IMR-90 (cell line): ENCODE data around the gene TRIP6. TPM values are rescaled to one million over a fixed set of nuclear protein-coding genes. Genes with fewer than 3 reads are reported as not detected.

Experiments
- ATAC-seq: fragments of 200-7000 bp; cut with Tn5 transposase; 2 replicates; pipeline ENCODE4 v1.9.1; 2020; ENCODE audit warnings: low read depth, mild to moderate bottlenecking, moderate library complexity
- BruUV-seq: library from RNA; stranded (reverse); fragments of 400-500 nt; replicated peaks from 2 replicates; lab custom pipeline; 2021; lab: Mats Ljungman, UMichigan
- CTCF ChIA-PET: fragments of 300-600 bp; formaldehyde crosslinking; extraction: SDS; loops from one replicate; lab custom pipeline; 2021; ENCODE audit warnings: antibody characterized with exemption; lab: Yijun Ruan, JAX
- POLR2A ChIA-PET: fragments of 300-600 bp; sonication (Branson Sonifier 250); formaldehyde crosslinking; loops from one replicate; lab custom pipeline; 2022; ENCODE audit warnings: antibody characterized with exemption; ENCODE audit not compliant: unreplicated experiment; lab: Charles Lee
- DNase-seq: peaks from one replicate; pipeline ENCODE4 v3.0.0; 2013
- H2AFZ ChIP-seq: replicated peaks from 2 replicates; pipeline ENCODE3; 2013; ENCODE audit warnings: low read length, mild to moderate bottlenecking; ENCODE audit not compliant: poor library complexity
- H2AK5ac ChIP-seq: 2 replicates; pipeline ENCODE4 v1.6.1; 2013; ENCODE audit warnings: low read depth, low read length, inconsistent platforms
- H2AK9ac ChIP-seq: replicated peaks from 2 replicates; pipeline ENCODE3; 2013; ENCODE audit warnings: mild to moderate bottlenecking, low read depth, low read length, moderate library complexity; ENCODE audit not compliant: poor library complexity
- H2BK120ac ChIP-seq: 2 replicates; pipeline ENCODE4 v1.6.1; 2013; ENCODE audit warnings: low read depth, low read length, inconsistent platforms
- H2BK15ac ChIP-seq: 3 replicates; pipeline ENCODE4 v1.6.1; 2013; ENCODE audit warnings: low read depth, low read length, inconsistent platforms
- H2BK20ac ChIP-seq: 2 replicates; pipeline ENCODE4 v1.6.1; 2013; ENCODE audit warnings: low read depth, mild to moderate bottlenecking, inconsistent platforms, low read length, moderate library complexity
- H2BK5ac ChIP-seq: 2 replicates; pipeline ENCODE4 v1.6.1; 2013; ENCODE audit warnings: mild to moderate bottlenecking, low read depth, low read length, inconsistent platforms; ENCODE audit not compliant: poor library complexity, severe bottlenecking
- H3K14ac ChIP-seq: replicated peaks from 2 replicates; pipeline ENCODE4 v1.6.1; 2013; ENCODE audit warnings: low read depth, low read length, inconsistent platforms
- H3K18ac ChIP-seq: 2 replicates; pipeline ENCODE4 v1.6.1; 2013; ENCODE audit warnings: low read depth, low read length, control low read depth
- H3K23ac ChIP-seq: 2 replicates; pipeline ENCODE4 v1.6.1; 2013; ENCODE audit warnings: low read depth, low read length, inconsistent platforms
- H3K27ac ChIP-seq: 2 replicates; pipeline ENCODE4 v1.5.1; 2013; ENCODE audit warnings: mild to moderate bottlenecking, control low read depth, low read length; ENCODE audit not compliant: insufficient read depth
- H3K27me3 ChIP-seq: 2 replicates; pipeline ENCODE4 v1.6.1; 2013; ENCODE audit warnings: low read length; ENCODE audit not compliant: control insufficient read depth, insufficient read depth
- H3K36me3 ChIP-seq: 2 replicates; pipeline ENCODE4 v1.6.1; 2013; ENCODE audit warnings: low read length, mixed read lengths; ENCODE audit not compliant: control insufficient read depth, insufficient read depth
- H3K4ac ChIP-seq: 2 replicates; pipeline ENCODE4 v1.6.1; 2013; ENCODE audit warnings: low read depth, low read length, inconsistent platforms
- H3K4me1 ChIP-seq: 2 replicates; pipeline ENCODE4 v1.6.1; 2013; ENCODE audit warnings: low read length, mixed read lengths; ENCODE audit not compliant: control insufficient read depth, insufficient read depth
- H3K4me2 ChIP-seq: 2 replicates; pipeline ENCODE4 v1.6.1; 2013; ENCODE audit warnings: low read depth, mild to moderate bottlenecking, control low read depth, low read length, moderate library complexity
- H3K4me3 ChIP-seq: 2 replicates; pipeline ENCODE4 v1.5.1; 2013; ENCODE audit warnings: low read depth, mild to moderate bottlenecking, control low read depth, low read length, moderate library complexity; ENCODE audit not compliant: insufficient read depth
- H3K56ac ChIP-seq: 2 replicates; pipeline ENCODE4 v1.6.1; 2013; ENCODE audit warnings: low read length, inconsistent platforms; ENCODE audit not compliant: insufficient read depth; ENCODE audit errors: extremely low read depth
- H3K79me1 ChIP-seq, 2 experiments: 2 replicates each; pipeline ENCODE4 v1.6.1; 2013; ENCODE audit warnings: low read length in 2 of 2, inconsistent platforms in 1 of 2, low read depth in 1 of 2
- H3K9ac ChIP-seq: 2 replicates; pipeline ENCODE4 v1.6.1; 2013; ENCODE audit warnings: low read depth, low read length, control low read depth
- H3K9me1 ChIP-seq: 2 replicates; pipeline ENCODE4 v1.6.1; 2013; ENCODE audit warnings: low read length, inconsistent platforms; ENCODE audit not compliant: insufficient read depth
- H3K9me3 ChIP-seq: 2 replicates; pipeline ENCODE4 v1.6.1; 2013; ENCODE audit warnings: low read length; ENCODE audit not compliant: control insufficient read depth, insufficient read depth
- H4K20me1 ChIP-seq: 2 replicates; pipeline ENCODE4 v1.6.1; 2013; ENCODE audit warnings: low read length, inconsistent platforms; ENCODE audit not compliant: insufficient read depth
- H4K5ac ChIP-seq: 2 replicates; pipeline ENCODE4 v1.6.1; 2013; ENCODE audit warnings: mild to moderate bottlenecking, low read depth, low read length, control low read depth
- H4K8ac ChIP-seq, 2 experiments: 2 replicates each; pipeline ENCODE4 v1.6.1; 2013; ENCODE audit warnings: low read depth in 2 of 2, low read length in 2 of 2, control low read depth in 1 of 2, inconsistent platforms in 1 of 2
- H4K91ac ChIP-seq: 2 replicates; pipeline ENCODE4 v1.6.1; 2013; ENCODE audit warnings: low read depth, low read length, inconsistent platforms; ENCODE audit not compliant: insufficient read depth
- BHLHE40 ChIP-seq: fragments of 150-350 bp; IDR thresholded peaks from 2 replicates; pipeline ENCODE4 v1.6.1; 2016; ENCODE audit warnings: mild to moderate bottlenecking, low read depth, low read length
- CEBPB ChIP-seq: IDR thresholded peaks from 2 replicates; pipeline ENCODE4 v1.6.1; 2012; ENCODE audit warnings: low read depth, low read length, improper control_type of control experiment
- CHD1 ChIP-seq: IDR thresholded peaks from 2 replicates; pipeline ENCODE4 v1.6.1; 2012; ENCODE audit warnings: low read depth, low read length, improper control_type of control experiment
- MAZ ChIP-seq: IDR thresholded peaks from 2 replicates; pipeline ENCODE4 v1.6.1; 2012; ENCODE audit warnings: low read depth, mild to moderate bottlenecking, low read length, improper control_type of control experiment, moderate library complexity, borderline replicate concordance
- MXI1 ChIP-seq: IDR thresholded peaks from 2 replicates; pipeline ENCODE4 v1.6.1; 2012; ENCODE audit warnings: low read depth, mild to moderate bottlenecking, low read length, moderate library complexity, borderline replicate concordance
- NFE2L2 ChIP-seq: fragments of 150-350 bp; IDR thresholded peaks from 2 replicates; pipeline ENCODE4 v1.6.1; 2016; ENCODE audit warnings: low read depth, mild to moderate bottlenecking, low read length
- POLR2A ChIP-seq: IDR thresholded peaks from 2 replicates; pipeline ENCODE4 v1.6.1; 2012; ENCODE audit warnings: mild to moderate bottlenecking, low read depth, low read length
- RAD21 ChIP-seq: IDR thresholded peaks from 2 replicates; pipeline ENCODE4 v1.6.1; 2012; ENCODE audit warnings: low read length, improper control_type of control experiment
- WGBS, 2 experiments: methylation state at CpG; one replicate each; pipeline versions ENCODE4 v1.1.5 to v1.1.7; 2013; ENCODE audit warnings: missing lambda C conversion rate in 2 of 2; ENCODE audit not compliant: insufficient read length in 1 of 2; ENCODE audit errors: extremely low coverage in 2 of 2; 5-methylcytosine and 5-hydroxymethylcytosine counted together
- dilution Hi-C: fragments of 300-500 bp; cut with HindIII; formaldehyde crosslinking; loops from one replicate; pipeline ENCODE4 v1.14.3; 2018; ENCODE audit warnings: low sequenced_read_pairs; ENCODE audit not compliant: unreplicated experiment
- in situ Hi-C: fragments of 300-500 bp; cut with MboI; formaldehyde crosslinking; loops from 3 replicates; pipeline ENCODE4 v1.14.3; 2019; ENCODE audit warnings: low sequenced_read_pairs, inconsistent platforms, mixed read lengths
- intact Hi-C: fragments of 100-400 bp; cut with micrococcal nuclease; formaldehyde crosslinking; loops from 2 replicates; pipeline ENCODE4 v1.10.0; 2022
- polyA plus RNA-seq, 3 experiments: library from polyadenylated mRNA; depleted of rRNA; stranded (reverse); fragments of >200 nt; gene quantifications; 2 replicates each; pipeline ENCODE4 v1.2.3, GENCODE V29; 2012; ENCODE audit warnings: low replicate concordance in 1 of 3
- total RNA-seq: library from RNA; depleted of rRNA; stranded (reverse); fragments of >200 nt; gene quantifications from 2 replicates; pipeline ENCODE4 v1.2.3, GENCODE V29; 2012
- TF ChIP-seq, protein P1 (sequence below): fragments of 150-350 bp; IDR thresholded peaks from 2 replicates; pipeline ENCODE4 v1.6.1; 2017; ENCODE audit warnings: mild to moderate bottlenecking, antibody characterized with exemption, low read length, low read depth
- TF ChIP-seq, protein P2 (sequence below): fragments of 150-350 bp; IDR thresholded peaks from 2 replicates; pipeline ENCODE4 v1.6.1; 2016; ENCODE audit warnings: low read depth, mild to moderate bottlenecking, low read length, moderate library complexity, borderline replicate concordance
- TF ChIP-seq, protein P3 (sequence below): conservative IDR thresholded peaks from 2 replicates; pipeline ENCODE4 v1.5.1; 2012; ENCODE audit warnings: mild to moderate bottlenecking, low read depth, low read length, improper control_type of control experiment

TRIP6 gene
- total and polyA plus RNA-seq, 2 of the 4 experiments (the other 2 are of a cell fraction) = 36.4 to 72.3 TPM

DNA sequence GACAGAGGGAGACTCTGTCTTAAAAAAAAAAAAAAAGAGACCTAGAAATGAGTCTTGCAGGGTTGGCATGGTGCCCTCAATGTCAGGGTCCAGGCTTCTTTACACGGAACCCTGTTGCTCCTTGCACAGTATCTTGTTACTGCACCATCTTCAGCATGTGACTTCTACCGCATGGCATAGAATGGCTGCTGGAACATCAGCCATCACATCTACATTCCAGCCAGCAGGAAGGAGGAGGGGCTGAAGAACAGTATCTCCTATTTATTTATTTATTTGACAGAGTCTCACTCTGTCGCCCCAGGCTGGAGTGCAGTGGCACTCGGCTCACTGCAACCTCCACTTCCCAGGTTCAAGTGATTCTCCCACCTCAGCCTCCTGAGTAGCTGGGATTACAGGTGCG is 32.2 kb downstream of the TRIP6 start:
- H2BK15ac ChIP-seq = no peak overlapping the region
- H3K14ac ChIP-seq = no peak overlapping the region
- no peak overlapping the region for H4K5ac ChIP-seq
- ChIA-PET CTCF (no interaction called here), POLR2A (interaction anchor here (0.6 kb wide), 1 partner anchor 155 kb away, joined by 3 read pairs; no protein-coding TSS in a partner anchor)
- H3K9ac ChIP-seq = no peak overlapping the region
- H4K8ac ChIP-seq = no peak overlapping the region
- ATAC-seq = no peak
- H4K20me1 ChIP-seq = 0 out of 2 replicates have a peak, but pooled peaks cover 4% of the 10 kb centered on the region
- no CpG with 5 or more reads among the region's 5 CpGs for WGBS, 2 experiments
- H2AFZ ChIP-seq = no peak overlapping the region
- TF ChIP-seq CEBPB (no peak), RAD21 (no peak), POLR2A (no peak), CHD1 (no peak), MXI1 (no peak), MAZ (no peak), BHLHE40 (no peak), NFE2L2 (no peak)
- TF ChIP-seq, protein P1, sequence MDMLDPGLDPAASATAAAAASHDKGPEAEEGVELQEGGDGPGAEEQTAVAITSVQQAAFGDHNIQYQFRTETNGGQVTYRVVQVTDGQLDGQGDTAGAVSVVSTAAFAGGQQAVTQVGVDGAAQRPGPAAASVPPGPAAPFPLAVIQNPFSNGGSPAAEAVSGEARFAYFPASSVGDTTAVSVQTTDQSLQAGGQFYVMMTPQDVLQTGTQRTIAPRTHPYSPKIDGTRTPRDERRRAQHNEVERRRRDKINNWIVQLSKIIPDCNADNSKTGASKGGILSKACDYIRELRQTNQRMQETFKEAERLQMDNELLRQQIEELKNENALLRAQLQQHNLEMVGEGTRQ = no peak
- TF ChIP-seq, protein P2, sequence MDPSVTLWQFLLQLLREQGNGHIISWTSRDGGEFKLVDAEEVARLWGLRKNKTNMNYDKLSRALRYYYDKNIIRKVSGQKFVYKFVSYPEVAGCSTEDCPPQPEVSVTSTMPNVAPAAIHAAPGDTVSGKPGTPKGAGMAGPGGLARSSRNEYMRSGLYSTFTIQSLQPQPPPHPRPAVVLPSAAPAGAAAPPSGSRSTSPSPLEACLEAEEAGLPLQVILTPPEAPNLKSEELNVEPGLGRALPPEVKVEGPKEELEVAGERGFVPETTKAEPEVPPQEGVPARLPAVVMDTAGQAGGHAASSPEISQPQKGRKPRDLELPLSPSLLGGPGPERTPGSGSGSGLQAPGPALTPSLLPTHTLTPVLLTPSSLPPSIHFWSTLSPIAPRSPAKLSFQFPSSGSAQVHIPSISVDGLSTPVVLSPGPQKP = no peak
- TF ChIP-seq, protein P3, sequence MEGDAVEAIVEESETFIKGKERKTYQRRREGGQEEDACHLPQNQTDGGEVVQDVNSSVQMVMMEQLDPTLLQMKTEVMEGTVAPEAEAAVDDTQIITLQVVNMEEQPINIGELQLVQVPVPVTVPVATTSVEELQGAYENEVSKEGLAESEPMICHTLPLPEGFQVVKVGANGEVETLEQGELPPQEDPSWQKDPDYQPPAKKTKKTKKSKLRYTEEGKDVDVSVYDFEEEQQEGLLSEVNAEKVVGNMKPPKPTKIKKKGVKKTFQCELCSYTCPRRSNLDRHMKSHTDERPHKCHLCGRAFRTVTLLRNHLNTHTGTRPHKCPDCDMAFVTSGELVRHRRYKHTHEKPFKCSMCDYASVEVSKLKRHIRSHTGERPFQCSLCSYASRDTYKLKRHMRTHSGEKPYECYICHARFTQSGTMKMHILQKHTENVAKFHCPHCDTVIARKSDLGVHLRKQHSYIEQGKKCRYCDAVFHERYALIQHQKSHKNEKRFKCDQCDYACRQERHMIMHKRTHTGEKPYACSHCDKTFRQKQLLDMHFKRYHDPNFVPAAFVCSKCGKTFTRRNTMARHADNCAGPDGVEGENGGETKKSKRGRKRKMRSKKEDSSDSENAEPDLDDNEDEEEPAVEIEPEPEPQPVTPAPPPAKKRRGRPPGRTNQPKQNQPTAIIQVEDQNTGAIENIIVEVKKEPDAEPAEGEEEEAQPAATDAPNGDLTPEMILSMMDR = no peak
- BruUV-seq = no TSS peak
- H2BK20ac ChIP-seq = no peak overlapping the region
- H3K4me2 ChIP-seq = no peak overlapping the region
- H3K18ac ChIP-seq = no peak overlapping the region
- H2AK5ac ChIP-seq = no peak overlapping the region
- H3K4ac ChIP-seq = no peak overlapping the region
- no peaks in the 10 kb centered on the region for H3K79me1 ChIP-seq
- dilution Hi-C loops (no loop called here), in situ Hi-C loops (loop anchor here (10.0 kb wide), 1 partner anchor 385 kb away; no protein-coding TSS in a partner anchor), intact Hi-C loops (no loop called here)
- H3K4me3 ChIP-seq = no peak overlapping the region
- DNase-seq = no peak
- no peak overlapping the region for H3K56ac ChIP-seq
- no peak overlapping the region for H2BK5ac ChIP-seq
- H3K27ac ChIP-seq = no peak overlapping the region
- peaks cover 2% of the 10 kb centered on the region; the same call in 1 of the 2 replicates for H3K9me3 ChIP-seq
- no peaks in the 10 kb centered on the region for H3K9me1 ChIP-seq
- no peaks in the 10 kb centered on the region for H3K36me3 ChIP-seq
- H3K27me3 ChIP-seq = peaks cover 44% of the 10 kb centered on the region
- H4K91ac ChIP-seq = no peak overlapping the region
- H2BK120ac ChIP-seq = no peak overlapping the region
- H2AK9ac ChIP-seq = no peak overlapping the region
- no peak overlapping the region for H3K23ac ChIP-seq
- H3K4me1 ChIP-seq = no peaks in the 10 kb centered on the region; the same call in 1 of the 2 replicates
